GM18907 (cell line): ENCODE data around the gene NBDY.
A peak's percentile ranks its signal among the peaks of the same experiment; 100 is the strongest.
"Not testable (repeated sequence)": the region's sequence is repeated elsewhere in the genome, so short reads cannot be mapped to it uniquely, and the experiment has no call there.

Experiments
- ATAC-seq: cut with Tn5 transposase; IDR thresholded peaks from one replicate; pipeline ENCODE4 v1.9.1; 2021; ENCODE audit warnings: mild to moderate bottlenecking, moderate library complexity; ENCODE audit not compliant: unreplicated experiment

NBDY gene

DNA sequence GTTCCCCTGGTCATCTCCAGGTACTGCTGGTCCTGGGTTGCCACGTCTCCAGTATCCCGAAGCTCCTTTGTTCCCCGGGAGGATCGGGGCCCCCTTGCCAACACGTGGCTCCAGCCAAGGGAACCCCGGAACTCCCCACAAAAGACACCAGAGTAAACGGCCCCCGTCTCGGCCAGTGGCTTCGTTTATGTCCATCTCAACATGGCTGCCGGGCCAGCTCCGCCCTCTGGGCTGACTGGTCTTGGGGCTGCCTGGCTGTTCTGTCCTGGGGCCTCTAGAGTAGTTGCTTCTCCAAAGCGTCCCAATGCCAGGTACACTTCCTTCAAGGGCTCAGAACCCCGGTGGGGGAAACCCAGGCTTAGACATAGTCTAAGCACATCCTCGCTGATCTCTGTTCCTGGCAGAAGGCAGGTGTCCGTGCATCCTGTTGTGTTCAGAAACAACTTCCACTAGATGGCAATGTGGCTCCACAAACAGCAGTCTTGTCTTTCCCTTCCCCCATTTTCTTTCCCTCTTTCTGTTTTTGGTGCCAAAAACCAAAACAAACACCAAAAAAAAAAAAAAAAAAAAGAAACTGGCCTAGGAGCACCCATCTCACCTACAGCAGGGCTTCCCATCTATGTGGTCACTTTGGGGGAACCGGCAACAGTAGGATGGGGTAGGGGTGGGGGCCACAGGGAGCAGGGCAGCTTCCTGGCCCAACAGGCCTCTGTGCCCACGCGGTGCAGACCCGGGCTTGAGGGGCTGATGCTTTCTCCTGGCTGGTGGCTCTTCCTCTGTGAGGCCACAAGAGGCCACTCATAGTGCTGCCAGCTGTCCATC lies 35.3 kb downstream of the NBDY start:
- ATAC-seq: peak; percentile 51

DNA sequence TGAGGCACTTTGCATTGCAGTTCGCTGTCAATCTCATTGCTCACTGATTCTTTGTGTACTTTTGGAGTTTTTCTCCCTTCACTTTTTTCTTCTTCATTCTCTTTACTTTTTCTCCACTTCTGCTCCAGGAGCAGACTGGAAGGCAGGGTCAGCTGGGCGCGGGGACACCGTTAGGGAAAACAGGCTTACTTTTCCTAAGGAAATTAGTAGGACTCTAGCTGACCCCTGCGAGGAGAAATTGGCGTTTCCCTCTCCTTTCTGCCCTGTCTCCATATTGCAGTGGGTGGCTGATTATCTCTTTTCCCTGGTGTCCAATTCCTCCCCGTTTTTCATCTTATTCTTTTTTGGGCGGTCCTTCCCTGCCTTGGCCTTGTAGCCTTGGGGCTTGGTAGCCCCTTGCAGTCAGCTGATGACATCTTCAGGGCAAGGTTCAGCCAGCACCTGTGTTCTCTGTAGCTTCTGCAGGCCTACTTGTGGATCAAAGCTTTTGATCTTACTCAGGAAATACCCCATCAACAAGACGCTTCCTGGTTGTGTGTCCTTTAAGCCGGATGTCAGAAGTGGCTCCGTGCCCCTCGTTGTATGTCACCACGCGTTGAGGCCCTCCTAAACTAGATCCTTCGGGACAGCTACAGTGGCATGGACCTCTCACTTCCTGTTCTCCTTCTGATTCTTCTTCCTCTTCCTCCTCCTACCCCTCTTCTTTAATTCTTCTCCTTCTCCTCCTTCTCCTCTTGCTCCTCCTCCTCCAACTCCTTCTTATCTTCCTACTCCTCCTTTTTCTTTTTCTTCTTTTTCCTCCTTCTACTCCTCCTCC lies 36.1 kb downstream of the NBDY start:
- ATAC-seq: peak; percentile 23

GRCh38 chrX:56765811-56766553 lies 36.9 kb downstream of the NBDY start:
- no peak for ATAC-seq

- no peak for ATAC-seq
Observed at GRCh38 chrX:56766554-56767347, 37.7 kb downstream of the NBDY start.

- peak; percentile 27 for ATAC-seq
Observed at GRCh38 chrX:56767348-56768119, 38.5 kb downstream of the NBDY start.

- ATAC-seq: peak; percentile 19
Observed at GRCh38 chrX:56768120-56768660, 39.1 kb downstream of the NBDY start.

DNA sequence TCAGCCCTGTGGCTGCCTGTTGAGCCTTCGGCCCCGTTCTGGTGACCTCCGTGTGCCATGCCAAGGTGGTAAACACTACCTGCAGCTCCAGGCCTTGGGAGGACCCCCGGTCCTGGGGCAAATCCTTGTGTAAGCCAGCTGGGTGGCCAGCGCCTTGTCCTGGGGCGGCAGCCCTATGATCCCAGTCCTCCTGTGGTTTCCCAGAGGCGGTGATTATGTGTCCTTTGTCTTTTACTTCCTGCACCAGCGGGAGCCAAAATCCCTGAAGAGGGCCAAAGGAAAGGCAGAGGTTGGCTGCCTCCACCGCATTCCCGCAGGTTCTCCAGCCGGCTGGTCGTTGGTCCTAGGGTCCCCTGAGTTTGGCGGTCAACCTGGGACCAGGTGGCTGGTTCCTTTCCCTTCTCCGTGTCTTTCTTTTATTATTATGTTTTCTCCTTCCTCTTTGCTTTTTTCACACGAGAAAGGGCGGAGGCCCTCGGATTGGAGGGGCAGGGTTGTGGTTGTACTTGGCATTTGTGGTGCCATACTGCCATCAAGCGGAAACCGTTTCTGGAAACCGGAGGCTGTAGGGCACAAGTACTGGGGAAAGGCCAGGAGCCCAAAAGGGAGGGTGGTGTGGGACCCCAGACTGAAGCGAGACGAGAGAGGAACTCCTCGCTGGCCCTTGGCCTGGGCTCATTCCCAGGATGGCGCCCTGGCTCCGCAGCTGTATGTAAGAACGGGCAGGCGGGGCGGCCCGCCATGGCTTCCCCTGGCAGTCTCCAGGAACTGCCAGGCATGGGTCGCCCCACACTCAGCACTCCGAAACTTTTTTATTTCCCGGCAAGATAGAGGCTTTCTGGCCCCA lies 43.9 kb downstream of the NBDY start:
- peak; percentile 48 for ATAC-seq

GRCh38 chrX:56773522-56774060 lies 44.5 kb downstream of the NBDY start:
- ATAC-seq: peak; percentile 41

GRCh38 chrX:56778099-56778923 lies 49.3 kb downstream of the NBDY start:
- peak; percentile 46 for ATAC-seq

DNA sequence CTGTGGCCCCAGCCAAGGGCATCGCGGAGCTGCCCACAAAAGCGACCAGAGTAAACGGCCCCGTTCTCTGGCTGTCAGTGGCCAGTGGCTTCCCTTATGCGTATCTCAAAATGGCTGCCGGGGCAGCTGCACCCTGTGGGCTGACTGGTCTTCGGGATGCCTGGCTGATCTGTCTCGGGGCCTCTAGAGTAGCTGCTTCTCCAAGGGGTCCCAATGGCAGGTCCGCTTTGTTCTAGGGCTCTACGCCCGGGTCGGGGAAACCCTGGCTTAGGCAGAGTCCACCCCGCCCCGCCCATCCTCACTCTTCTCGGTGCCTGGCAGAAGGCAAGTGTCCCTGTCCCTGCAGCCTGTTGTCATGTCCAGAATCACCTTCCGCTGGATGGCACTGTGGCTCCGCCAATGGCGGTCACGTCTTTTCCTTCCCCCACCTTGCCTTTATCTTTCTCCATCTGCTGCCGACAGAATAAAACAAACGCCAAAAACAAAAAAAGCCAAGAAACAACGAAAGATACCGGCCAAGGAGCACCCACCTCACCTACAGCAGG lies 50.0 kb downstream of the NBDY start:
- ATAC-seq: peak; percentile 50

GRCh38 chrX:56780681-56781649 lies 51.9 kb downstream of the NBDY start:
- ATAC-seq: not testable (repeated sequence)

DNA sequence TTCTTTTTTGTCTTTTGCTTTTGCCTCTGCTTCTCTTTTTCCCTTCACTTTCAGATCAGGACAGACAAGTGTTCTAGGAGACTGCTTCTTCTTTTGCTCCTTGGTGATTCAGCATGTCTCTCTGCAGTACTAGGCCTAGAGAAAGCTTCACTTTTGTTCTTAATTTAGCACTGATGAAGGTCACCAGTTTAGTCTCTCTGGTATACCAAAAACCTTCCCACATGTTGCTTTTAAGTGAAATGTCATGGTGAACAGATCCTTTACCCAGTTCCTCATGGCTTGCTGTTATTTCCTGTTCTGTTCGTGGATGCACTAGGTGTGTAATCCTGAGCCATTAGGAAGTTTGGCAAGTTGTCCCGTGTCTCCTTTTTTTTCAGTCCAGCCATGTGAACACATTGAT lies 53.3 kb downstream of the NBDY start:
- ATAC-seq: no peak

- ATAC-seq: peak; percentile 0
Observed at GRCh38 chrX:56782791-56783449, 53.9 kb downstream of the NBDY start.

GRCh38 chrX:56783450-56783831 lies 54.4 kb downstream of the NBDY start:
- ATAC-seq: peak; percentile 41

DNA sequence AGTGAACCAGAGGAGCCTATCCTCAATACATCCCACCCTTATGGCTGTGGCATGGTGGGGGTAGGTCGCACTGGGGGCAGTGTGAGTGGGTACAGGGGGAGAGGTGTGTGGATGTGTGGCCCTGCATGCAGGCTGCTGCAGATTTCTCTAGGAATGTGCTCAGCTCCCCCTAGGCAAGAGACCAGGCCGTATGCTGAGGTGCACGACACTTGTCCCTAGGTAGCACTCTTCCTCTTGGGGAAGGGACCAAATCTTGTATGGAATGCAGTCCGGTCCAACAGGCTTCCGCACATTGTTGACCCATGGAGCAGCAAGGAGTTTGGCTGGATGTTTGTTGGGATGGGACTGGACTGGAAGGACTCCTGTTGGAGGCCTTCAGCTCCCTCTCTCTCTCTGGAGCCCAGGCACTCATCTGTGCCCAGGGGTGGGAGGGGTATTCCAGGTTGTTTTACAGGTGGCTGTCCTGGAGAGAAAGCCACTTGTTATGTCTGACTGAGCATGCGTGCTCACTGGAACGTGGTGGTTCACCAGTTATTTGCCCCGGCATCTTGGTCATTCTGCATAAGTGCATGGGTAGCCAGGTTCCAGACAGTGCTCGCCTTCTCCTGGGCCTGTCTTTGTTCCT lies 55.1 kb downstream of the NBDY start:
- no peak for ATAC-seq
